ENCODE results near the gene CCZ1. TPM values are rescaled to one million over a fixed set of nuclear protein-coding genes. Genes with fewer than 3 reads are reported as not detected.
"Not testable (repeated sequence)": the region's sequence is repeated elsewhere in the genome, so short reads cannot be mapped to it uniquely, and the experiment has no call there.

CCZ1 gene
- total and polyA plus RNA-seq, 2 experiments from 2014 or later = 93.7 to 140 TPM

- H3K4me3 Mint-ChIP-seq; H3K36me3 ChIP-seq (ENCODE audit: insufficient read depth); ATAC-seq; H3F3A ChIP-seq (replicated peaks; ENCODE audit: low read depth); H3K36me3 Mint-ChIP-seq (ENCODE audit: low read depth); H3K79me2 ChIP-seq (replicated peaks; ENCODE audit: insufficient read depth); H3K4me2 ChIP-seq; H3K27me3 Mint-ChIP-seq (ENCODE audit: insufficient read depth, low read depth, poor library complexity); H4K20me1 ChIP-seq (replicated peaks; ENCODE audit: insufficient read depth); H3K27me3 ChIP-seq (ENCODE audit: insufficient read depth); H2AFZ ChIP-seq; DNase-seq (ENCODE audit: low spot score); H3K4me3 ChIP-seq; H3K4me1 ChIP-seq (ENCODE audit: insufficient read depth); H3K9me3 Mint-ChIP-seq; H3K4me1 Mint-ChIP-seq; H3K27ac Mint-ChIP-seq; H3K27ac ChIP-seq (ENCODE audit: low read depth); H3K9me2 ChIP-seq (ENCODE audit: insufficient read depth): not testable (repeated sequence)
Measured at GRCh38 chr7:5879591-5879990, 18.9 kb upstream of the CCZ1 start.

- H3K4me3 Mint-ChIP-seq; H3K36me3 ChIP-seq (ENCODE audit: insufficient read depth); DNase-seq (ENCODE audit: low spot score); H3K27ac ChIP-seq (ENCODE audit: low read depth); H3K9me2 ChIP-seq (ENCODE audit: insufficient read depth); H3K36me3 Mint-ChIP-seq (ENCODE audit: low read depth); H3K4me3 ChIP-seq; H3K27ac Mint-ChIP-seq; H2AFZ ChIP-seq; H4K20me1 ChIP-seq (replicated peaks; ENCODE audit: insufficient read depth); H3K4me1 ChIP-seq (ENCODE audit: insufficient read depth); H3K4me2 ChIP-seq; ATAC-seq; H3K27me3 Mint-ChIP-seq (ENCODE audit: insufficient read depth, low read depth, poor library complexity); H3K27me3 ChIP-seq (ENCODE audit: insufficient read depth); H3K79me2 ChIP-seq (replicated peaks; ENCODE audit: insufficient read depth); H3F3A ChIP-seq (replicated peaks; ENCODE audit: low read depth); H3K4me1 Mint-ChIP-seq; H3K9me3 Mint-ChIP-seq: not testable (repeated sequence)
Measured at GRCh38 chr7:5880106-5880505, 18.4 kb upstream of the CCZ1 start.

- DNase-seq (ENCODE audit: low spot score); H3F3A ChIP-seq (replicated peaks; ENCODE audit: low read depth); H3K4me1 ChIP-seq (ENCODE audit: insufficient read depth); H2AFZ ChIP-seq; H3K27me3 Mint-ChIP-seq (ENCODE audit: insufficient read depth, low read depth, poor library complexity); H3K9me3 Mint-ChIP-seq; H3K4me3 ChIP-seq; H3K79me2 ChIP-seq (replicated peaks; ENCODE audit: insufficient read depth); H3K4me3 Mint-ChIP-seq; H4K20me1 ChIP-seq (replicated peaks; ENCODE audit: insufficient read depth); H3K27ac Mint-ChIP-seq; H3K9me2 ChIP-seq (ENCODE audit: insufficient read depth); H3K27me3 ChIP-seq (ENCODE audit: insufficient read depth); H3K36me3 Mint-ChIP-seq (ENCODE audit: low read depth); H3K27ac ChIP-seq (ENCODE audit: low read depth); H3K36me3 ChIP-seq (ENCODE audit: insufficient read depth); H3K4me1 Mint-ChIP-seq; H3K4me2 ChIP-seq; ATAC-seq: not testable (repeated sequence)
Measured at GRCh38 chr7:5884431-5884830, 14.1 kb upstream of the CCZ1 start.

GRCh38 chr7:5888021-5888420, 10.5 kb upstream of the CCZ1 start:
- not testable (repeated sequence) for H3K4me3 Mint-ChIP-seq; H3K9me3 Mint-ChIP-seq; H3K4me2 ChIP-seq; H3F3A ChIP-seq (replicated peaks; ENCODE audit: low read depth); H2AFZ ChIP-seq; H3K27ac ChIP-seq (ENCODE audit: low read depth); H3K79me2 ChIP-seq (replicated peaks; ENCODE audit: insufficient read depth); H3K9me2 ChIP-seq (ENCODE audit: insufficient read depth); H3K27me3 Mint-ChIP-seq (ENCODE audit: insufficient read depth, low read depth, poor library complexity); H3K4me3 ChIP-seq; H3K36me3 ChIP-seq (ENCODE audit: insufficient read depth); H3K4me1 Mint-ChIP-seq; H3K4me1 ChIP-seq (ENCODE audit: insufficient read depth); DNase-seq (ENCODE audit: low spot score); H3K36me3 Mint-ChIP-seq (ENCODE audit: low read depth); H3K27me3 ChIP-seq (ENCODE audit: insufficient read depth); H4K20me1 ChIP-seq (replicated peaks; ENCODE audit: insufficient read depth); H3K27ac Mint-ChIP-seq
- peak; percentile 33; the same call in 1 of the 3 replicates for ATAC-seq

- H2AFZ ChIP-seq; H3K9me2 ChIP-seq (ENCODE audit: insufficient read depth); H3K4me1 ChIP-seq (ENCODE audit: insufficient read depth); H3K4me1 Mint-ChIP-seq; H3K4me3 Mint-ChIP-seq; H3K4me2 ChIP-seq; H3K9me3 Mint-ChIP-seq; H3K27ac Mint-ChIP-seq; H3K36me3 ChIP-seq (ENCODE audit: insufficient read depth); H3K27me3 Mint-ChIP-seq (ENCODE audit: insufficient read depth, low read depth, poor library complexity); ATAC-seq; H3K36me3 Mint-ChIP-seq (ENCODE audit: low read depth); H4K20me1 ChIP-seq (replicated peaks; ENCODE audit: insufficient read depth); H3K79me2 ChIP-seq (replicated peaks; ENCODE audit: insufficient read depth); H3K4me3 ChIP-seq; H3K27me3 ChIP-seq (ENCODE audit: insufficient read depth); H3K27ac ChIP-seq (ENCODE audit: low read depth); DNase-seq (ENCODE audit: low spot score); H3F3A ChIP-seq (replicated peaks; ENCODE audit: low read depth): not testable (repeated sequence)
Measured at GRCh38 chr7:5890244-5890643, 8.3 kb upstream of the CCZ1 start.
